GM12891 (cell line): Measurements from ENCODE around the gene TMC6.

Experiments
- PAX5 ChIP-seq: IDR thresholded peaks from 2 replicates; pipeline ENCODE4 v1.6.1; 2011; ENCODE audit warnings: low read length, moderate library complexity, mild to moderate bottlenecking; ENCODE audit not compliant: insufficient read depth, severe bottlenecking
- POLR2A ChIP-seq: IDR thresholded peaks from 2 replicates; pipeline ENCODE4 v1.6.1; 2011; ENCODE audit warnings: low read depth, low read length, control low read depth
- POLR2AphosphoS5 ChIP-seq: IDR thresholded peaks from 2 replicates; pipeline ENCODE4 v1.6.1; 2011; ENCODE audit warnings: low read depth, low read length, control low read depth
- TAF1 ChIP-seq: IDR thresholded peaks from 2 replicates; pipeline ENCODE4 v1.6.1; 2011; ENCODE audit warnings: low read depth, low read length, control low read depth

DNA sequence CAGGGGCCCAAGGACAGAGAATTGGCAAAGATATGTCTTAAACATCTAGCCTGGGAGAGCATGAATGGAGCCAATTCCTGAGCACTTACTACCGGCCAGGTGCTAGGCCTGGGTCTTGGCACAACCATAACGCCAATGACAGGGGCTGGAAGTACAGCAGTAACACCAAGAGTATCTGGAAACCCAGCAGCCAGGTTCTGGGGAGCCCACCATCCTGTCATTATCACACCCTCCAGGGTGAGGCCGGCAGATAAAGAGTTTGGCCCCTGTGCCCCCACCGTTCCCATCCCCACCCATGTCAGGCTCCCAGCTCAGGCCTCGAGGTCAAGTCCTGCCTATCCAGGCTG lies 1.5 kb upstream of the TMC6 start:
- TF ChIP-seq POLR2A, result no peak; the same call in 1 of the 2 replicates
- no peak; the same call in 1 of the 2 replicates for TF ChIP-seq POLR2AphosphoS5
- no peak for TF ChIP-seq TAF1
- no peak for TF ChIP-seq PAX5
